IMR-90 (cell line): ENCODE measurements around the gene GNGT1. TPM values are rescaled to one million over a fixed set of nuclear protein-coding genes. Genes with fewer than 3 reads are reported as not detected.
A peak's percentile ranks its signal among the peaks of the same experiment; 100 is the strongest.

Experiments used
- ATAC-seq: fragments of 200-7000 bp; cut with Tn5 transposase; 2 replicates; pipeline ENCODE4 v1.9.1; 2020; ENCODE audit warnings: low read depth, mild to moderate bottlenecking, moderate library complexity
- BruUV-seq: library from RNA; stranded (reverse); fragments of 400-500 nt; replicated peaks from 2 replicates; lab custom pipeline; 2021; lab: Mats Ljungman, UMichigan
- CTCF ChIA-PET: fragments of 300-600 bp; formaldehyde crosslinking; extraction: SDS; loops from one replicate; lab custom pipeline; 2021; ENCODE audit warnings: antibody characterized with exemption; lab: Yijun Ruan, JAX
- POLR2A ChIA-PET: fragments of 300-600 bp; sonication (Branson Sonifier 250); formaldehyde crosslinking; loops from one replicate; lab custom pipeline; 2022; ENCODE audit warnings: antibody characterized with exemption; ENCODE audit not compliant: unreplicated experiment; lab: Charles Lee
- DNase-seq: peaks from one replicate; pipeline ENCODE4 v3.0.0; 2013
- H2AFZ ChIP-seq: replicated peaks from 2 replicates; pipeline ENCODE3; 2013; ENCODE audit warnings: low read length, mild to moderate bottlenecking; ENCODE audit not compliant: poor library complexity
- H2AK5ac ChIP-seq: 2 replicates; pipeline ENCODE4 v1.6.1; 2013; ENCODE audit warnings: low read depth, low read length, inconsistent platforms
- H2AK9ac ChIP-seq: replicated peaks from 2 replicates; pipeline ENCODE3; 2013; ENCODE audit warnings: mild to moderate bottlenecking, low read depth, low read length, moderate library complexity; ENCODE audit not compliant: poor library complexity
- H2BK120ac ChIP-seq: 2 replicates; pipeline ENCODE4 v1.6.1; 2013; ENCODE audit warnings: low read depth, low read length, inconsistent platforms
- H2BK15ac ChIP-seq: 3 replicates; pipeline ENCODE4 v1.6.1; 2013; ENCODE audit warnings: low read depth, low read length, inconsistent platforms
- H2BK20ac ChIP-seq: 2 replicates; pipeline ENCODE4 v1.6.1; 2013; ENCODE audit warnings: low read depth, mild to moderate bottlenecking, inconsistent platforms, low read length, moderate library complexity
- H2BK5ac ChIP-seq: 2 replicates; pipeline ENCODE4 v1.6.1; 2013; ENCODE audit warnings: mild to moderate bottlenecking, low read depth, low read length, inconsistent platforms; ENCODE audit not compliant: poor library complexity, severe bottlenecking
- H3K14ac ChIP-seq: replicated peaks from 2 replicates; pipeline ENCODE4 v1.6.1; 2013; ENCODE audit warnings: low read depth, low read length, inconsistent platforms
- H3K18ac ChIP-seq: 2 replicates; pipeline ENCODE4 v1.6.1; 2013; ENCODE audit warnings: low read depth, low read length, control low read depth
- H3K23ac ChIP-seq: 2 replicates; pipeline ENCODE4 v1.6.1; 2013; ENCODE audit warnings: low read depth, low read length, inconsistent platforms
- H3K27ac ChIP-seq: 2 replicates; pipeline ENCODE4 v1.5.1; 2013; ENCODE audit warnings: mild to moderate bottlenecking, control low read depth, low read length; ENCODE audit not compliant: insufficient read depth
- H3K27me3 ChIP-seq: 2 replicates; pipeline ENCODE4 v1.6.1; 2013; ENCODE audit warnings: low read length; ENCODE audit not compliant: control insufficient read depth, insufficient read depth
- H3K36me3 ChIP-seq: 2 replicates; pipeline ENCODE4 v1.6.1; 2013; ENCODE audit warnings: low read length, mixed read lengths; ENCODE audit not compliant: control insufficient read depth, insufficient read depth
- H3K4ac ChIP-seq: 2 replicates; pipeline ENCODE4 v1.6.1; 2013; ENCODE audit warnings: low read depth, low read length, inconsistent platforms
- H3K4me1 ChIP-seq: 2 replicates; pipeline ENCODE4 v1.6.1; 2013; ENCODE audit warnings: low read length, mixed read lengths; ENCODE audit not compliant: control insufficient read depth, insufficient read depth
- H3K4me2 ChIP-seq: 2 replicates; pipeline ENCODE4 v1.6.1; 2013; ENCODE audit warnings: low read depth, mild to moderate bottlenecking, control low read depth, low read length, moderate library complexity
- H3K4me3 ChIP-seq: 2 replicates; pipeline ENCODE4 v1.5.1; 2013; ENCODE audit warnings: low read depth, mild to moderate bottlenecking, control low read depth, low read length, moderate library complexity; ENCODE audit not compliant: insufficient read depth
- H3K56ac ChIP-seq: 2 replicates; pipeline ENCODE4 v1.6.1; 2013; ENCODE audit warnings: low read length, inconsistent platforms; ENCODE audit not compliant: insufficient read depth; ENCODE audit errors: extremely low read depth
- H3K79me1 ChIP-seq, 2 experiments: 2 replicates each; pipeline ENCODE4 v1.6.1; 2013; ENCODE audit warnings: low read length in 2 of 2, inconsistent platforms in 1 of 2, low read depth in 1 of 2
- H3K9ac ChIP-seq: 2 replicates; pipeline ENCODE4 v1.6.1; 2013; ENCODE audit warnings: low read depth, low read length, control low read depth
- H3K9me1 ChIP-seq: 2 replicates; pipeline ENCODE4 v1.6.1; 2013; ENCODE audit warnings: low read length, inconsistent platforms; ENCODE audit not compliant: insufficient read depth
- H3K9me3 ChIP-seq: 2 replicates; pipeline ENCODE4 v1.6.1; 2013; ENCODE audit warnings: low read length; ENCODE audit not compliant: control insufficient read depth, insufficient read depth
- H4K20me1 ChIP-seq: 2 replicates; pipeline ENCODE4 v1.6.1; 2013; ENCODE audit warnings: low read length, inconsistent platforms; ENCODE audit not compliant: insufficient read depth
- H4K5ac ChIP-seq: 2 replicates; pipeline ENCODE4 v1.6.1; 2013; ENCODE audit warnings: mild to moderate bottlenecking, low read depth, low read length, control low read depth
- H4K8ac ChIP-seq, 2 experiments: 2 replicates each; pipeline ENCODE4 v1.6.1; 2013; ENCODE audit warnings: low read depth in 2 of 2, low read length in 2 of 2, control low read depth in 1 of 2, inconsistent platforms in 1 of 2
- H4K91ac ChIP-seq: 2 replicates; pipeline ENCODE4 v1.6.1; 2013; ENCODE audit warnings: low read depth, low read length, inconsistent platforms; ENCODE audit not compliant: insufficient read depth
- CHD1 ChIP-seq: IDR thresholded peaks from 2 replicates; pipeline ENCODE4 v1.6.1; 2012; ENCODE audit warnings: low read depth, low read length, improper control_type of control experiment
- ELK1 ChIP-seq: fragments of 150-350 bp; IDR thresholded peaks from 2 replicates; pipeline ENCODE4 v1.6.1; 2016; ENCODE audit warnings: low read depth, mild to moderate bottlenecking, low read length, moderate library complexity, borderline replicate concordance
- NFE2L2 ChIP-seq: fragments of 150-350 bp; IDR thresholded peaks from 2 replicates; pipeline ENCODE4 v1.6.1; 2016; ENCODE audit warnings: low read depth, mild to moderate bottlenecking, low read length
- POLR2A ChIP-seq: IDR thresholded peaks from 2 replicates; pipeline ENCODE4 v1.6.1; 2012; ENCODE audit warnings: mild to moderate bottlenecking, low read depth, low read length
- RAD21 ChIP-seq: IDR thresholded peaks from 2 replicates; pipeline ENCODE4 v1.6.1; 2012; ENCODE audit warnings: low read length, improper control_type of control experiment
- RCOR1 ChIP-seq: IDR thresholded peaks from 2 replicates; pipeline ENCODE4 v1.6.1; 2012; ENCODE audit warnings: mild to moderate bottlenecking, low read length, improper control_type of control experiment; ENCODE audit not compliant: insufficient replicate concordance
- WGBS, 2 experiments: methylation state at CpG; one replicate each; pipeline versions ENCODE4 v1.1.5 to v1.1.7; 2013; ENCODE audit warnings: missing lambda C conversion rate in 2 of 2; ENCODE audit not compliant: insufficient read length in 1 of 2; ENCODE audit errors: extremely low coverage in 2 of 2; 5-methylcytosine and 5-hydroxymethylcytosine counted together
- dilution Hi-C: fragments of 300-500 bp; cut with HindIII; formaldehyde crosslinking; loops from one replicate; pipeline ENCODE4 v1.14.3; 2018; ENCODE audit warnings: low sequenced_read_pairs; ENCODE audit not compliant: unreplicated experiment
- in situ Hi-C: fragments of 300-500 bp; cut with MboI; formaldehyde crosslinking; loops from 3 replicates; pipeline ENCODE4 v1.14.3; 2019; ENCODE audit warnings: low sequenced_read_pairs, inconsistent platforms, mixed read lengths
- intact Hi-C: fragments of 100-400 bp; cut with micrococcal nuclease; formaldehyde crosslinking; loops from 2 replicates; pipeline ENCODE4 v1.10.0; 2022
- polyA plus RNA-seq, 3 experiments: library from polyadenylated mRNA; depleted of rRNA; stranded (reverse); fragments of >200 nt; gene quantifications; 2 replicates each; pipeline ENCODE4 v1.2.3, GENCODE V29; 2012; ENCODE audit warnings: low replicate concordance in 1 of 3
- total RNA-seq: library from RNA; depleted of rRNA; stranded (reverse); fragments of >200 nt; gene quantifications from 2 replicates; pipeline ENCODE4 v1.2.3, GENCODE V29; 2012

The GNGT1 gene
- total and polyA plus RNA-seq, 2 of the 4 experiments (the other 2 are of a cell fraction) = not detected

- BruUV-seq = no TSS peak
- Histone ChIP-seq H4K5ac (peak overlapping the region; percentile 94), H3K9ac (peak overlapping the region; percentile 97; the same call in 1 of the 2 replicates), H3K36me3 (no peaks in the 10 kb centered on the region), H4K91ac (peak overlapping the region; percentile 65), H2BK5ac (peak overlapping the region; percentile 89), H3K9me1 (no peaks in the 10 kb centered on the region), H2BK20ac (peak overlapping the region; percentile 72), H3K4ac (peak overlapping the region; percentile 69; the same call in 1 of the 2 replicates), H3K56ac (peak overlapping the region; percentile 98; the same call in 1 of the 2 replicates), H3K9me3 (no peaks in the 10 kb centered on the region), H4K20me1 (no peaks in the 10 kb centered on the region), H3K79me1 (peaks cover 2 to 11% of the 10 kb centered on the region in 2 experiments; a peak in 2 of 4 replicates), H4K8ac (peak overlapping the region; percentile 78 to 91), H3K14ac (peak overlapping the region; percentile 51), H2AFZ (peak overlapping the region; percentile 66), H3K27me3 (no peaks in the 10 kb centered on the region), H2BK15ac (peak overlapping the region; percentile 59; the same call in 2 of the 3 replicates), H3K27ac (peak overlapping the region; percentile 80; the same call in 1 of the 2 replicates), H2AK9ac (no peak overlapping the region), H2BK120ac (peak overlapping the region; percentile 89; the same call in 1 of the 2 replicates), H3K23ac (peak overlapping the region; percentile 85; the same call in 1 of the 2 replicates), H3K4me3 (peak overlapping the region; percentile 99; the same call in 1 of the 2 replicates), H3K4me2 (peak overlapping the region; percentile 97), H3K4me1 (peaks cover 5% of the 10 kb centered on the region; the same call in 1 of the 2 replicates), H3K18ac (peak overlapping the region; percentile 97; the same call in 1 of the 2 replicates), H2AK5ac (no peak overlapping the region)
- dilution Hi-C loops = no loop called here
- ChIA-PET CTCF (interaction anchor here (0.6 to 0.8 kb wide), 2 partner anchors 375 to 606 kb away, joined by 4 to 5 read pairs; no protein-coding TSS in a partner anchor), POLR2A (interaction anchor here (0.6 to 1.4 kb wide), 7 partner anchors 10 to 1122 kb away, joined by 3 to 7 read pairs (median 4); no protein-coding TSS in a partner anchor)
- WGBS, 2 experiments = no CpG with 5 or more reads among the region's 8 CpGs
- DNase-seq (no peak), ATAC-seq (no peak)
- in situ Hi-C loops = loop anchor here (25.0 kb wide), 1 partner anchor 516 kb away; no protein-coding TSS in a partner anchor
- TF ChIP-seq CHD1 = no peak
- TF ChIP-seq NFE2L2 = no peak
- TF ChIP-seq RCOR1 = no peak
- TF ChIP-seq POLR2A = no peak
- TF ChIP-seq ELK1 = no peak
- no peak for TF ChIP-seq RAD21
- intact Hi-C loops = loop anchor here (5.0 kb wide), 1 partner anchor 301 kb away; no protein-coding TSS in a partner anchor
These were observed 14.8 kb downstream of the GNGT1 start for GRCh38 chr7:93921186-93921585.
